Measurements from ENCODE around the gene ARHGAP28.

DNA sequence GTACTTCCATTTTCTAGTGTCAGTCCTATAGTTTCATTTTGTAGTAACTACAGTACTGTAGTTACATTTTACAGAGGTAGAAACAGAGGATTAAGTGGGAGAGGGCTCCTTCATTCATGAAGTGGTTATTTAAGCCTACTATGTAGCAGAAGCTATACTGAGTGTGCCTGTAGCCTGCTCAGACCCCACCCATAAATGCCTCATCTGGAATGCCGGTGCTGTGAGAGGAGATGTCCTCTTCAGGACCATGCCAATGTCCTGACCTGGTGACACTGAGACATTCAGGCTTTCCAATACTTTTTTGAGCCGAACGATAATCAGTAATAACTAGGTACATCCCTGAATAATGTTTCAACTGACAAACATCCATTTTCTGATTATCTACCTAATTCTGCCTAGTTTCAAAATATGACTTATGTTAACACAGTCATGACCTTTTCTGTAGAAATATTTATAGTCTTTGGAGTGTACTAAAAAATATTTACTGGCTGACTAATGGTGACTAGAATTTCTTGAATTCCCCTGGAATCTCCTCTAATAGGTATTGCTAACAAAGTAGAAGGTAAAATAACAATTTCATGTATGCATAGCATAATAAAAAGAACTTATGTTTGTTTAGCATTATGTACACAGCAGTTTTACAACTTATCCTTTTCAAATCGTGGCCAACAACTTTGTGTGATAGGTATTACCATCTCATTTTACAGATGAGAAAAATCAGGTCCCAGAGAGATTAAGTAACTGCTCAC is 10.2 kb upstream of the ARHGAP28 start:
- TF ChIP-seq CTCF (IDR thresholded peaks at IDR 0.05) (no peak), EP300 (IDR thresholded peaks at IDR 0.05) (no peak), POLR2A (IDR thresholded peaks at IDR 0.05) (no peak)
